ENCODE measurements around the gene LY86. TPM values are rescaled to one million over a fixed set of nuclear protein-coding genes. Genes with fewer than 3 reads are reported as not detected.
A peak's percentile ranks its signal among the peaks of the same experiment; 100 is the strongest.
"Not testable (repeated sequence)": the region's sequence is repeated elsewhere in the genome, so short reads cannot be mapped to it uniquely, and the experiment has no call there.

LY86 gene
- total RNA-seq, 8 experiments from 2014 or later: not detected

GRCh38 chr6:6606391-6607030 is 18.0 kb downstream of the LY86 start:
- ATAC-seq (replicated peaks in 6 of 8); in situ Hi-C loops (cut with MboI; ENCODE audit: low pct_unique_long_range_greater_than_20kb in 2 of 9, low sequenced_read_pairs in 9 of 9, unreplicated experiment in 9 of 9); H3K4me3 ChIP-seq; H3K27ac ChIP-seq; H3K4me1 ChIP-seq (replicated peaks in 1 of 2): not testable (repeated sequence)
- 60 to 100% methylated on average over 2 of the region's 47 CpGs; no CpG with 5 or more reads in 8 of the 10 experiments for WGBS, 10 experiments

- Histone ChIP-seq H3K4me3 (no peak overlapping the region), H3K27ac (no peak overlapping the region), H3K4me1 (replicated peaks in 1 of 2) (no peaks in the 10 kb centered on the region)
- ATAC-seq (replicated peaks in 6 of 8): peak in 5 of 8 experiments; percentile 32 to 78 (median 71)
- in situ Hi-C loops (cut with MboI; ENCODE audit: low pct_unique_long_range_greater_than_20kb in 2 of 9, low sequenced_read_pairs in 9 of 9, unreplicated experiment in 9 of 9): no loop called here
- WGBS, 10 experiments: 21 to 85% (median 60%) methylated on average over 1 to 2 of the region's 2 CpGs; no CpG with 5 or more reads in 2 of the 10 experiments
Measured at GRCh38 chr6:6609450-6609849, 20.9 kb downstream of the LY86 start.

GRCh38 chr6:6610031-6610591 is 21.6 kb downstream of the LY86 start:
- WGBS, 10 experiments: 66 to 100% (median 89%) methylated on average over 1 to 9 of the region's 10 CpGs; no CpG with 5 or more reads in 1 of the 10 experiments
- Histone ChIP-seq H3K4me3 (no peak overlapping the region), H3K27ac (no peak overlapping the region), H3K4me1 (replicated peaks in 1 of 2) (no peaks in the 10 kb centered on the region)
- in situ Hi-C loops (cut with MboI; ENCODE audit: low pct_unique_long_range_greater_than_20kb in 2 of 9, low sequenced_read_pairs in 9 of 9, unreplicated experiment in 9 of 9): no loop called here
- ATAC-seq (replicated peaks in 6 of 8): no peak

- WGBS, 10 experiments: 40 to 100% (median 62%) methylated on average over 1 to 6 of the region's 12 CpGs; no CpG with 5 or more reads in 4 of the 10 experiments
- Histone ChIP-seq H3K27ac (no peak overlapping the region), H3K4me3 (no peak overlapping the region), H3K4me1 (replicated peaks in 1 of 2) (no peaks in the 10 kb centered on the region)
- in situ Hi-C loops (cut with MboI; ENCODE audit: low pct_unique_long_range_greater_than_20kb in 2 of 9, low sequenced_read_pairs in 9 of 9, unreplicated experiment in 9 of 9): no loop called here
- ATAC-seq (replicated peaks in 6 of 8): no peak
Measured at GRCh38 chr6:6611486-6611885, 23.0 kb downstream of the LY86 start.

- Histone ChIP-seq H3K4me3 (no peak overlapping the region), H3K4me1 (replicated peaks in 1 of 2) (no peaks in the 10 kb centered on the region), H3K27ac (no peak overlapping the region)
- 62 to 100% (median 89%) methylated on average over 1 to 6 of the region's 7 CpGs; no CpG with 5 or more reads in 3 of the 10 experiments for WGBS, 10 experiments
- no peak for ATAC-seq (replicated peaks in 6 of 8)
- in situ Hi-C loops (cut with MboI; ENCODE audit: low pct_unique_long_range_greater_than_20kb in 2 of 9, low sequenced_read_pairs in 9 of 9, unreplicated experiment in 9 of 9): no loop called here
Measured at GRCh38 chr6:6612308-6612707, 23.8 kb downstream of the LY86 start.

GRCh38 chr6:6613103-6613718 is 24.7 kb downstream of the LY86 start:
- H3K4me1 ChIP-seq (replicated peaks in 1 of 2); H3K27ac ChIP-seq; H3K4me3 ChIP-seq; in situ Hi-C loops (cut with MboI; ENCODE audit: low pct_unique_long_range_greater_than_20kb in 2 of 9, low sequenced_read_pairs in 9 of 9, unreplicated experiment in 9 of 9); ATAC-seq (replicated peaks in 6 of 8): not testable (repeated sequence)
- 96 to 97% methylated on average over 5 to 16 of the region's 43 CpGs; no CpG with 5 or more reads in 8 of the 10 experiments for WGBS, 10 experiments

GRCh38 chr6:6614096-6614982 is 25.8 kb downstream of the LY86 start:
- H3K4me3 ChIP-seq: no peak overlapping the region
- peaks cover 0 to 9% of the 10 kb centered on the region in 2 donors for H3K4me1 ChIP-seq (replicated peaks in 1 of 2)
- WGBS, 10 experiments: 15 to 86% (median 78%) methylated on average over 6 to 25 of the region's 27 CpGs; no CpG with 5 or more reads in 2 of the 10 experiments
- peak in 3 of 8 experiments; percentile 71 to 90 (median 81) for ATAC-seq (replicated peaks in 6 of 8)
- H3K27ac ChIP-seq: no peak overlapping the region
- in situ Hi-C loops (cut with MboI; ENCODE audit: low pct_unique_long_range_greater_than_20kb in 2 of 9, low sequenced_read_pairs in 9 of 9, unreplicated experiment in 9 of 9): no loop called here

GRCh38 chr6:6614983-6615349 is 26.4 kb downstream of the LY86 start:
- no peak overlapping the region for H3K4me3 ChIP-seq
- ATAC-seq (replicated peaks in 6 of 8): no peak
- H3K4me1 ChIP-seq (replicated peaks in 1 of 2): peaks cover 0 to 10% of the 10 kb centered on the region in 2 donors
- no peak overlapping the region for H3K27ac ChIP-seq
- in situ Hi-C loops (cut with MboI; ENCODE audit: low pct_unique_long_range_greater_than_20kb in 2 of 9, low sequenced_read_pairs in 9 of 9, unreplicated experiment in 9 of 9): no loop called here
- WGBS, 10 experiments: 31 to 92% (median 71%) methylated on average over 2 to 5 of the region's 5 CpGs; no CpG with 5 or more reads in 3 of the 10 experiments

GRCh38 chr6:6616656-6617055 is 28.1 kb downstream of the LY86 start:
- 83 to 100% (median 95%) methylated on average over 1 to 7 of the region's 7 CpGs; no CpG with 5 or more reads in 1 of the 10 experiments for WGBS, 10 experiments
- H3K4me1 ChIP-seq (replicated peaks in 1 of 2): peaks cover 0 to 10% of the 10 kb centered on the region in 2 donors
- no peak overlapping the region for H3K27ac ChIP-seq
- in situ Hi-C loops (cut with MboI; ENCODE audit: low pct_unique_long_range_greater_than_20kb in 2 of 9, low sequenced_read_pairs in 9 of 9, unreplicated experiment in 9 of 9): no loop called here
- H3K4me3 ChIP-seq: no peak overlapping the region
- ATAC-seq (replicated peaks in 6 of 8): no peak

- no peak for ATAC-seq (replicated peaks in 6 of 8)
- no peak overlapping the region for H3K27ac ChIP-seq
- no peak overlapping the region for H3K4me3 ChIP-seq
- 59 to 95% (median 80%) methylated on average over 3 to 8 of the region's 8 CpGs for WGBS, 10 experiments
- in situ Hi-C loops (cut with MboI; ENCODE audit: low pct_unique_long_range_greater_than_20kb in 2 of 9, low sequenced_read_pairs in 9 of 9, unreplicated experiment in 9 of 9): no loop called here
- peaks cover 0 to 10% of the 10 kb centered on the region in 2 donors for H3K4me1 ChIP-seq (replicated peaks in 1 of 2)
Measured at GRCh38 chr6:6619021-6619794, 30.7 kb downstream of the LY86 start.

GRCh38 chr6:6620766-6621425 is 32.4 kb downstream of the LY86 start:
- in situ Hi-C loops (cut with MboI; ENCODE audit: low pct_unique_long_range_greater_than_20kb in 2 of 9, low sequenced_read_pairs in 9 of 9, unreplicated experiment in 9 of 9): no loop called here
- Histone ChIP-seq H3K27ac (no peak overlapping the region), H3K4me3 (no peak overlapping the region), H3K4me1 (replicated peaks in 1 of 2) (peaks cover 0 to 10% of the 10 kb centered on the region in 2 donors)
- 0 to 94% (median 80%) methylated on average over 1 to 7 of the region's 9 CpGs; no CpG with 5 or more reads in 1 of the 10 experiments for WGBS, 10 experiments
- no peak for ATAC-seq (replicated peaks in 6 of 8)

GRCh38 chr6:6622501-6622900 is 34.0 kb downstream of the LY86 start:
- 0 to 100% (median 50%) methylated on average over 1 of the region's 1 CpG; no CpG with 5 or more reads in 4 of the 10 experiments for WGBS, 10 experiments
- in situ Hi-C loops (cut with MboI; ENCODE audit: low pct_unique_long_range_greater_than_20kb in 2 of 9, low sequenced_read_pairs in 9 of 9, unreplicated experiment in 9 of 9): no loop called here
- no peak overlapping the region for H3K4me3 ChIP-seq

More at GRCh38 chr6:6622501-6622900, 34.0 kb downstream of the LY86 start:
- Histone ChIP-seq H3K27ac (no peak overlapping the region), H3K4me1 (replicated peaks in 1 of 2) (peaks cover 0 to 10% of the 10 kb centered on the region in 2 donors)
- peak in 2 of 8 experiments; percentile 31 to 58 for ATAC-seq (replicated peaks in 6 of 8)
